ENCODE measurements around the gene SINHCAF.

- TF ChIP-seq CTCF (IDR thresholded peaks at IDR 0.05; ENCODE audit: low read length) (no peak), EZH2 (IDR thresholded peaks at IDR 0.05; ENCODE audit: borderline replicate concordance, low read length) (no peak)
These were observed 44.0 kb upstream of the SINHCAF start for GRCh38 chr12:31369712-31370521.
